ENCODE results near the gene PAIP2.

GRCh38 chr5:139294374-139295165 lies 47.1 kb upstream of the PAIP2 start:
- TF ChIP-seq POLR2A (IDR thresholded peaks at IDR 0.05; ENCODE audit: low read length) (no peak), GATA1 (IDR thresholded peaks at IDR 0.05; ENCODE audit: low read depth, low read length) (no peak)

All from erythroblast (primary cell).